ENCODE results near the gene CNTNAP2. TPM values are rescaled to one million over a fixed set of nuclear protein-coding genes. Genes with fewer than 3 reads are reported as not detected.

Gene CNTNAP2
- total and polyA plus RNA-seq, 8 donors, result 0.94 to 42.5 (median 38.6) TPM

DNA sequence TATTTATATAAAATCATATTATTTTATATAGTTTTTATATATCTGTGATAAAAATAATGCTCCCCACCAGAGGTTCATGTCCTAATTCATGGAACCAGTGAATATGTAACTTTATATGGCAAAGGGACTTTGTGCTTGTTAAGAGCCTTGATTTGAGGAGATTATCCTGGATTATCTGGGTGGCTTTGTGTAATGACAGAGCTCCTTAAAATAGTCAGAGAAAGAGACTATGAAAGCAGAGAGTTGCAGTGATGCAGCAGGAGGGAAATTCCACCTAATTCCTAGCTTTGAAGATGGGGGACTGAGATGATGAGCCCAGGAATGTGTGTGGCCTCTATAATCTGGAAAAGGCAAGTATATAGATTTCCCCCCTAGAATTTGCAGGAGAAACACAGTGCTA, 1439.7 kb downstream of the CNTNAP2 start:
- Histone ChIP-seq H3K4me3 (no peak overlapping the region), H3K27me3 (no peaks in the 10 kb centered on the region), H3K36me3 (no peaks in the 10 kb centered on the region), H3K4me1 (no peaks in the 10 kb centered on the region), H3K27ac (no peak overlapping the region), H3K9me3 (no peaks in the 10 kb centered on the region)
- ATAC-seq (no peak), DNase-seq (no peak)
- intact Hi-C loops (cut with DNase I), result no loop called here
- no peak for TF ChIP-seq CTCF (IDR thresholded peaks at IDR 0.05)

- Histone ChIP-seq H3K9me3 (peaks cover 0 to 4% of the 10 kb centered on the region in 2 donors), H3K27me3 (no peaks in the 10 kb centered on the region), H3K4me3 (no peak overlapping the region), H3K27ac (no peak overlapping the region), H3K4me1 (no peaks in the 10 kb centered on the region), H3K36me3 (no peaks in the 10 kb centered on the region)
- ATAC-seq, result no peak
- no peak for DNase-seq
- intact Hi-C loops (cut with DNase I), result no loop called here
- no peak for TF ChIP-seq CTCF (IDR thresholded peaks at IDR 0.05)
Observed at GRCh38 chr7:147563669-147564068, 1447.1 kb downstream of the CNTNAP2 start.

- Histone ChIP-seq H3K9me3 (peaks cover 0 to 4% of the 10 kb centered on the region in 2 donors), H3K4me1 (no peaks in the 10 kb centered on the region), H3K27me3 (no peaks in the 10 kb centered on the region), H3K4me3 (no peak overlapping the region), H3K27ac (no peak overlapping the region), H3K36me3 (no peaks in the 10 kb centered on the region)
- no peak for DNase-seq
- ATAC-seq, result no peak
- intact Hi-C loops (cut with DNase I), result no loop called here
- TF ChIP-seq CTCF (IDR thresholded peaks at IDR 0.05), result no peak
Observed at GRCh38 chr7:147564786-147565476, 1448.3 kb downstream of the CNTNAP2 start.

GRCh38 chr7:147567043-147567442, 1450.4 kb downstream of the CNTNAP2 start:
- no peaks in the 10 kb centered on the region for H3K36me3 ChIP-seq
- no peaks in the 10 kb centered on the region for H3K27me3 ChIP-seq
- no peaks in the 10 kb centered on the region for H3K4me1 ChIP-seq
- ATAC-seq (no peak), DNase-seq (no peak)
- no peak overlapping the region for H3K27ac ChIP-seq
- no peak for TF ChIP-seq CTCF (IDR thresholded peaks at IDR 0.05)
- H3K9me3 ChIP-seq, result peaks cover 0 to 4% of the 10 kb centered on the region in 2 donors
- no peak overlapping the region for H3K4me3 ChIP-seq
- intact Hi-C loops (cut with DNase I), result no loop called here

DNA sequence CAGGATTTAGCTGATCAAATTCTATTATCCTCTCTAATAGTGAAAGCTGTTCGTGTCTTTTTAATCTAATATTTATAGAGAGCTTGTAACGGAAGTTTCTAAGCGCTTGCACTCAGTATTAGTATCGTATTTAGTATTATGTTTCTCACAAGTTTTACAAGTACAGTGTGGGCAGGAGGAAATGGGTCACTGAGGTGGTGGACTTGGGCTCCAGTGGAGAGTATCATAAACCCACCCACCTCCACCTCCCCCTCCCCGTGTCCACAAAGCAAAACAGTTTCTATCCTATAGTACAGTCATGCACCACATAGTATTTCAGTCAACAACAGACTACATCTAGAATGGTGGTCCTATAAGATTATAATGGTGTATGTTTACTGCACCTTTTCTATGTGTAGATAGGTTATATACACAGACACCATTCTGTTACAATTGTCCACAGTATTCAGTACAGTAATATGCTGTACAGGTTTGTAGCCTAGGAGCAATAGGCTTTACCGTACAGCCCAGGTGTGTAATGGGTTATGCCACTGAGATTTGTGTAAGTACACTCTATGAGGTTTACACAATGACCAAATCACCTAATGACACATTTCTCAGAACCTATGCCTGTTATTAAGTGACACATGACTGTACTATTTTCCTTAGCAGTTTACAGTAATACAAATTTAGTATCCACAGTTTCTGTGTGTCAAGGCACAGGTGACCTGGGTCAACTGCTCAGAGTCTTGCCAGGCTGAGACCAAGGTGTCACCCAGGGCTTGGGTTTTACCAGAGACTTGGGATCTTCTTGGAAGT, 1452.7 kb downstream of the CNTNAP2 start:
- Histone ChIP-seq H3K4me3 (no peak overlapping the region), H3K9me3 (peaks cover 0 to 4% of the 10 kb centered on the region in 2 donors), H3K36me3 (no peaks in the 10 kb centered on the region), H3K27ac (no peak overlapping the region), H3K4me1 (no peaks in the 10 kb centered on the region), H3K27me3 (no peaks in the 10 kb centered on the region)
- ATAC-seq, result peak; percentile 21
- no peak for TF ChIP-seq CTCF (IDR thresholded peaks at IDR 0.05)
- intact Hi-C loops (cut with DNase I), result no loop called here
- no peak for DNase-seq

All from left lung (tissue), 10 donors.